DMS53 treated with DMSO at 0.1 percent for 48 hours (cell line): ENCODE results near the gene CTSE.

Experiments used
- DNase-seq: peaks from one replicate; lab custom pipeline; 2025; ENCODE audit not compliant: unreplicated experiment; lab: John Stamatoyannopoulos, UW

CTSE gene

DNA sequence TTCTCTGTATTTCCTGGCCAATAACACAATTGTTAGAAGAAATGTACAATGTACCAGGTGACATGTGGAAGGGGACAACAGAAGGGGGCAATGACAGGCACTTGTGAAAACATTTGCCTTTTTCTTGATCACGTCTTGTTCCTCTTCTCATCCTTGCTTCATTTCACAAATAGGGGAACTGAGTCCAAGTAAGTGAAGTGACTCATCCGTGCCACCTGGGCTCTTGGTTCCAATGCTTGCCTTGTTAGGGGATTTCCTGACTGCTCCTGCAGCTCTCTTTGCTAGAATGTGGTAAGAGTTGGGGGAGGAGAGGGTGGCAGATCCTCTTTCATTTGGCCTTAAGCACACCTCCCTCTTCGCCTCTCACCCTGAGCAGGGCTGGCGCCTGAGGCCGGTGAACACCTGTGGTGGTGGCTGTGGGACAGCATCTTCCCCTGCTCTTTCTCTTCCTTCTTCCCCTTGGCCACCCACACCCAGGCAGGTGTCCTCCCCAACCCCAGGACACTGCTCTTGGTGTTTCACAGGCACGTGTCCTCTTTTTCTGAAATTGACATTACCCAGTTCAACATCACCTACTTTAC, 27.1 kb upstream of the CTSE start:
- peak; percentile 75 for DNase-seq

DNA sequence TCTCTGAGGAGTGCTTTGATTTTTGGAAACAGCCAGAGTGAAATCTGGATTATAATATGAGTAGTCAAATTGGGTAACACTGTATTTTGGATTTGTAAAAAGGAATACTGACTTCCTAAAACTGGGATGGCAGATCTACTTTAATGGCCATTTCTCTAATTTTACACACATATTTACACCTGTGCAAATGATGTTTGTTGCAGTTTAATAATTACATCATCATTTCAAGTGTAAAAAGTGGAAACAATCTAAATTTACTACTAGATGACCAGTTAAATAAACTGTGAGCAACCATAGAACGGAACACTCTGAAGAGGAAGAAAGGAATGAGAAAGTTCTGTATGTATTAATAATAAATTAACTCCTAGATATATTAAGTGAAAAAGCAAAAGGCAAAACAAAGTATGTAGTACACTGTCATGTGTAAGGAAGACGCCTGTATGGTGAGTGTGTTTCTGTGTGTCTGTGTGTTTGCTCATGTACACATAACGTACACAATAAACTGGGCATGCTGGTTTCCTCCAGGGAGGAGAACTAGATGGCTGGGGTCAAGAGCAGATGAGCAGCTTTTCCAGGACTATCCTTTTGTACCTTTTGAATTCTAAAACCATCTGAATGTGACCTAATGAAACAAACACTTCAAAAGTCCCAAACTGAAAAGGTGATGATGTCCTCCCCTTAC, 26.4 kb upstream of the CTSE start:
- DNase-seq = peak; percentile 58

DNA sequence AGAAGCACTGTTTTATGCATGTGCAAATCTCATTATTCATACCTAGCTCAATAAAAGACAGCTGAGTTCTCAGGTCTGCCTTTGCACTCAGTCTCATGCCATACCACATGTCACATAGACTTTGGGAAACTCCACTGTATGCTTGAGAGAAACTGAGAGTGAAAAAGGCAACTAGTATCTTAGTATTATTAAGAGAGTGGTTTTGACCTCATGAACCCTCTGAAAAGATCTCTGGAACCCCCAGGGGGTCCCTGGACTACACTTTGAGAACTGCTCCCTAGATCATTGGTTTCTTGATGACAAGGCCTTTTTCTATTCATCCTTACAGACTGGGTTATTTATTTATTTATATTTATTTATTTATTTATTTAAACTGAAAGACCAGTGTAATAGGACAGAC, 25.6 kb upstream of the CTSE start:
- no peak for DNase-seq

DNA sequence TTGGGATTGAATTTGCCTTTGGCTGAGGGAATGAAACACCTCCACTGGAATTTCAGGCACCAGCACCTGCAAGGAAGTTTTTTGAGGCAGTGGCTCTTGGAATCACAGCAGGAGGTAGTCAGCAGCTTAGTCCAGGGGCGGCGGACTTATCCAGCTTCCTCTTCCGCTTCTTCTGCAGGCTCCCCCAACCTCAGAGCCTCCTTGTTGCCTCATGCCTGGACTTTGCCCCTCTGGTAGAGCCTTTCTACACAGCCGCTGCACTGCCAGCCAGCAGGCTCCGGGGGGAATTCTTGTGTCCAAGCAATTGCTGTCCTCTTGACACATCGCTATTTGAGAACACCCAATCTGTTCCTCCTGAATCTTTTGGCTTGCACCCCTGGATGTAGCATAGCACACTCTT, 24.9 kb upstream of the CTSE start:
- no peak for DNase-seq

DNA sequence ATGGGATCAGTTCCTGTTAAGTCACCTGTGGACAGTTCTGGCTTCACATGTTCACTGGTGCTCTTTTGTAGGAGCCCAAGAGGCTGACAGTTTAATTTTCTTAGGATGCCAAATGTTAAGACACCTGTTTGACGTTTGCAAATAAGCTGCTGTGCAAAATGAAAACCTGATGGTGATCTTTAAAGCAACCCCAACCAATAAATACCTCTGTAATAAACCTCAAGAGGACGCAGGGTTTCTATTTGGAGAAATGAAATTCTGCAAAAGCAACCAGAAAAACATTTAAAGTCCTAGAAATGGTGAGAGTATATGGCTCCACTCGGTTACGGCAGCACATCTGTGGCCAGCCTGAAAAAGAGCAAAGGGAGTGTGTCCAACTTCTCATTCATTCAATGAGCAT, 23.6 kb upstream of the CTSE start:
- no peak for DNase-seq

DNA sequence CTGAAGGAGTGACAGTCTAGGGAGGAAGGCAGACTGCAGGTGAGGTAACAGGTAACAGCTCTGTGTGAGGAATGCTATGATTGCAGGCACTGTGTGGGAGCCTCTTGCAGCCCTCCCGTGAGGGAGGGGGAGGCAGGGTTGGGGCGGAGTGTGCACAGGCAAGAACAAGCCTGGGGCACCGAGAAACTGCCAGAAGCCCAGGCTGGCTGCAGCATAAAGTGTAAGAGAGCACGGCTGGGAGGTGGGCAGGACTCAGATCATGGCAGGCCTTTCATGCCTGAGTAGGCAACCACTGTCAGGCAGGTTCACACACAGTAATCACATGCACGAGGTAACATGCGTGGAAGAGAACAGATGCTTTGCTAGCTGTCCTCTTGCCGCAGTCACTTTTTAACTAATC, 17.9 kb upstream of the CTSE start:
- DNase-seq = no peak

DNA sequence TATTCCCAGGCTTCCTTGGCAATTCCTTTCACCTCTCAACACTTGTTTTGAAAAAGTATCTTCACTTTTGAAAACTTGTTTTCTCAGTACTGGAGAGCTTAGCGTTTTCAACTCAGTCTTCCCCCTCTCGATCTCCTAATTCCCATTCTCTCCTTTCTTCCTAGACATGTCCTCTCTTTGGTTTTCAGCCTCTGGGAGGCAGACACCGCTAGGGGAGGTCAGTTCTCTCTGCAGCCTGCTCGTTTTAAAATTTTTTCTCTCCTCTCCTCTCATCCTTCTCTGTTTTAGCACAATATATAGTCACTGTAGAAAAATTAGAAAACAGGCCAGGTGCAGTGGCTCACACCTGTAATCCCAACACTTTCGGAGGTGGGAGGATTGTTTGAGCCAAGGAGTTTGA, 16.6 kb upstream of the CTSE start:
- no peak for DNase-seq

DNA sequence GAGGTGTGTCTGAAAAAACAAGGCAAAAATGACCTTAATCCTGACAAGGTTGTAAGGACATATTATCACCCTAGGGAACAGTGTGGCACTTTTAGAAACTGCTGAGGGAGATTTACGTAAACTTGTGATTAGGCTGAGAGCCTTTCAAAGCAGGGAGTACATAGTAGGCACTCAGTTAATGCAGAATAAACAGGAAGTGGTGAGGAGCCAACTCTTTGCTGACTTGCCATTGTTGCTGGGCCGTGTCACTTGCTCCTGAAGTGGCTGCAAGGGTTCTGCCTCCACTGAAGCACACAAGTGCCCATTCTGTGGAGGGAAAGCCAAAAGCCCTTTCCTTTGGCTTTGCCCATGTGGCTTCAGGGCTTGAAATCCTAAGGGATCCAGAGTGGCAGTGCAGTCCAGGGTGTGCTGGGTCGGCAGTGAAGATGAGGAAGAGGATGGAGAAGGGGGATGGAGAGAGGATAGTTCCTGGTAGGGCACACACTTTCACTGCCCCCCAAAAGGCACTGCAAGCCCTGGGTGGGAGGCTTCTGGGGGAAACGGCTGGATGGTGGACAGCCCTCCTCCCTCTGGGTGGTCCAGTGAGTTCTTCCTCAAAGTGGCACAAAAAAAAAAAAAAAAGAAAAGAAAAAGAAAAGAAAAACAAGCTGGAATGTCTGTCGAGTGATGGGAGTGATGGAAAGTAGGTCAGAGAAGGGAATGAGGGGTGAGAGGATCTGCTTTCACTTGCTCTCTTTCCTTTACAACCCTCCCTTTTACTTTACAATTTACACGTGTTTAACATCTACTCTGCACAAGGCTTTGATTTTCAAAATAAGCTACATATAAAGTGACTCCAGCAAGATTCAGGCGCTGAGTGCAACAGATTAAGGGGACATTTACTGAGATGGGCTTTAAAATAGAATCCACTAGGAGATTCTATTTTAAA, 15.6 kb upstream of the CTSE start:
- DNase-seq = no peak

DNA sequence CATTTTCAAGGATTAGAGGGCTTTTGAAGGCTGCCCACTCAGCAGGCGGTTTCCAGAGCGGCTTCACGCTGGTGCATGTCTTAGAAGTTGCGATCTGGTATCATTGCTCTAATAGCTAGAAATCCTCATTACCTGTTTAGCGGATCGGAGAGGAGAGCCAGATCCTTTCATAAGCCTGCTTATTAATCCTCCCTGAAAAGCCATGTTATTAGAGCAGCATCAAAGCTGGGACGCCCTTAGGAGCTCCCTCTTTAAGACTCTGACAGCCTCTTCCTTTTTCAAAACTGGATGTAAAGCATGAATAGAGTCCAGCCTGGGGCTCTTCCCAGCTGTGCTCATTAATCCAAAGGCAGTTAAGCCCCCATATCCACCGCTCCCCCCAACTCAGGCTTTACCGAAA, 13.9 kb upstream of the CTSE start:
- no peak for DNase-seq

DNA sequence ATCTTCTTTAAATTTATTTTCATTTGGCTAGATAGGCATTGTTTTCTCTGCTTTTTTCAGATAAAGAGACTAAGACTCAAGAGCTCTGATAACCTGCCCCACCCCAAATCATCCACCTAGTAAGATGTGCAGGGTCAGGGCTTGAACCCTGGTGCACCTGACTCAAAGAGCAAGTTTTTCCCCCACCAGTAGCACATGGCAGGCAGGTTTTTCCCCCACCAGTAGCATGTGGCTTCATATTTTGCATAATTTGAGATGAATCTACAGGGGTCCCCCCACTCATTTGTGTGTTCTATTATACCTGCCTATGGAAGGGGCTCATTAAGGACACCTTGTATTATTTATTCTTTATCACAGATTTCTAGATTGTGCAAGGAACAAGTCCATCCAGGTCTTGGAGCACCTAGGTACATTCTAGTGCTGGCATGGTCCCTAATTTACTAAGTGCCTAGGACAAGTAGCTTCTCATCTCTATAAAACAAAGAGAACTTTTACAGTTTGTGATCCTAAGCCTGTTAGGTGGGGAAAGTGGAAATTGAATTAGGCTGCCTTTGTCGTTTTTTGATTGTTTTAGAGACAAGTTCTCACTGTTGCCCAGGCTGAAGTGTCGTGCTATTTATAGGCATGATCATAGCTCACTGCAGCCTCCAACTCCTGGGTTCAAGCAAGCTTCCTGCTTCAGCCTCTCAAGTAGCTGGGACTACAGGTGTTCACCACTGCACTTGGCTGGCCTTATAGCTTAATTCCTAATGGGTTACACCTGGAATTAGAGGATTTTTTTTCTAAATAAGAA, 13.2 kb upstream of the CTSE start:
- no peak for DNase-seq

DNA sequence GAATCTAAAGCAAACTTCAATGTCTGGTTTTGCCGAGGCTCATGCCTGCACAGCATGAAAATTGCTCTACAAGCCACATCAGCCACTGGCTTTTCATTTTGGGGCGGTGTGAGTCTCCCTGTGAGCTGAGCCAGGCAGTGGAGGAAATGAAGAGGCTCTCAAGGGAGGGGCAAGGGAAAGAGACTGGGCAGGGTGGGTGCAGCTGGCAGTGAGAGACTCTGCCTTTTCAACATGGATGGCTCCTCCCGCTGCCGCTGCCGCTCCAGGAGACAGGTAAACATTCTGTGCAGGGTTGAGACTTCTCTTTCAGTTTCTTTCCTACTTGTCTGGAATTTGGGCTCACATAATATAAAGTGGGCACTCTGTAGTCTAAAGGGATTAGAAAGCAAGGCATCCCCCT, 11.3 kb upstream of the CTSE start:
- peak; percentile 26 for DNase-seq

DNA sequence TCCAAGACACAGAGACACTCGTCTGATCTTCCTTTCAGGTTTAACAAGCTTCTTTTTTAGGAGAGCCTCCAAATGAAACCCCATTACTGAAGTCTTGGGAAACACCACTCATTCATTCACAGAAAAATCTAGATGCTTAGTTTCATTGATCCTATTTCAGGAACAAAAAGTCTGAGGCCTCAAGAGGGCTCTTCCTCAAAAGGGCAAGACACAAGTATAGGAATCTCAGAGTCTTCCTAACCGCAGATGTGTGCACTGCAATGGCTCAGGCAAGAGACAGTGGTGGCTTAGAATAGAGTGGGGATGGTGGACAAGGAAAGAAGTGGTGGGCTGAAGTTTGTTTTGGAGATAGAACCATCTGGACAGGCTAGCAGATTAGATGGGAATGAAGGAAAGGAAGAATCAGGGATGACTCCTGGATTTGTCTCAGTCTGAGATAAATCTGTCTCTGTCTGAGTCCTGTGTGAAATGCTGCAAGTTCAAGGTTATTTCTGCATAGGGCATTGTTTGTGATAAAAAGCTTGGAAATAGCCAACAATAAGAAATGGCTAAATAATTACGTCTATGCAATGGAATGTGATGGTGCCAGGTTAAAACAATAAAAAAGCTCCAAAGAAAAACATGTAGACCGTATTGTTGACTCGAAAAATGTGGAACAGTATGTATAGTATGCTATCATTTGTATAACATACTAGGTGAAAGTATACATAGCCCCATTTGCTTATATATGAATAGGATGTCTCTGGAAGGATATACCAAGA, 8.9 kb upstream of the CTSE start:
- no peak for DNase-seq

DNA sequence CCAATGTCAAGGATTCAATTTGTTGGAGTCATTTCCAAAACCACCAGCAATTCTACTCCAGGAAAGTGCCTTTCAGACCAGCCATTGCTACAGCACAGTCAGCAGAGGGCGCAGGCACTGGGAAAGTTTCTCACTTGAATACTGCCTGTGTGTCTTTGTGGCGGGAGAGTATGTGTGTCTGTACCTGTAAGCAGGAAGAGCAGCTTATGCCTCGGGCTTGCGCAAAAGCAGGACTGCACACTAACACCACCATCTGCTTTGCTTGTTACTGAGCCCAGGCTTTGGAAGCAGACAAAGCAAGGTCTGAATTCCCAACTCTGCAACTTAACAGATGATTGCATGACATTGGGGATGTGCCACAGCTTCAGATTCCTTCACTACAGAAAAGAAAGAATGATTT, 7.0 kb upstream of the CTSE start:
- peak; percentile 94 for DNase-seq

DNA sequence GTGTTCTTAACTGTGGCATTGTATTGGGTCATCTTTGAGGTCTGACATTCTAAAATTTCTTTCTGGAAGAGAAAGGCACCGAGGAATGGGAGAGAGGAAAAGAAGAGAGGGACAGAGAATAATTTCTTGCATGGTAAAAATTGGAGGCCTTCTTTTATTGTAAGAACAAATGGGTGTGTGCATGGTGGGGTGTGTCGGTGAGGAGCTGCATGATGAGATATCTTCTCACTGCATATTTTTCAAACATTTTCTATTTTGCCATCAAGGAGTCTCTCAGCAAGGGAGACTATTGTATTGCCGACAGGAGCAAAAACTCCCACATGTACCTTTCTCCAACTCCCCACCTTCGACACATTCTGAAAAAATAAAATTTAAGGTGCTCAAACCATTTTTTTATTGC, 6.5 kb upstream of the CTSE start:
- no peak for DNase-seq

DNA sequence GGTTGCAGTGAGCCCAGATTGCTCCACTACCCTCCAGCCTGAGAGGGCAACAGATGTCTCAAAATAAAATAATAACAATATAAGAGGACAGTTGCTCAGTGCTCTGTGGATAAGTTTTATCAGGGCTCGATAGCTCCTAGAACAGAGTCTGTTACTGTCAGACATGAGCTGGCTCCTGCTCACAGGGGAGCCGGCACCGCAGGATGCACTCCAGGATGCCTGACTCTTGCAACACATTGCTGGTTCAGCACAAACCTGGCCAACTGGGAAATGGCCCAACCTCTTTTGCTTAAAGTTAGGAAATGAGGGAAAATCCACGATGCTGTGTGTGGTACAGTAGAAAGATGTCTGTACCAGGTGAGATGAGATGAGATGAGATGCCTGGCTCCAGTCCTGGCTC, 5.8 kb upstream of the CTSE start:
- no peak for DNase-seq

DNA sequence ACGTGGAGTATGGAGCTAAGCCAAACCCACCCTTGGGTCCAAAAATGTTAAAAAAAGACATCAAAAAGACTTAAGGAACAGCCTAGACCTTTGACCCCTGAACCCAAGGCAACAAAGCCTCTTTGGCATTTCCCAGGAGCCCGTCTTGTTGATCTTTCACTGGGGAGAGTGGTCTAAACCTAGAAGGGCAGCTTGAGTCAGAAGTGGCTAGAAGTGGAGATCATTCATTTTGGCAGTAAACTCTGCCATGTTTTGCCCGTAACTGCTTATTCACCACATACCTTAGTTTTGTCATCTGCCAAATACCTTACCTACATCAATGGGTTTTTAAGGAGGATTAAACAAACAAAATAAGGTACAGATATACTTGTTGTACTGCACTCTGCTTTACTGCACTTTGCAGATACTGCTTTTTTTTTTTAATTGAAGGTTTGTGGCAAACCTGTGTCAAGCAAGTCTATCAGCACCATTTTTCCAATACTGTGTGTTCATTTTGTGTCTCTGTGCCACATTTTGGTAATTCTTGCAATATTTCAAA, 1.7 kb upstream of the CTSE start:
- no peak for DNase-seq

DNA sequence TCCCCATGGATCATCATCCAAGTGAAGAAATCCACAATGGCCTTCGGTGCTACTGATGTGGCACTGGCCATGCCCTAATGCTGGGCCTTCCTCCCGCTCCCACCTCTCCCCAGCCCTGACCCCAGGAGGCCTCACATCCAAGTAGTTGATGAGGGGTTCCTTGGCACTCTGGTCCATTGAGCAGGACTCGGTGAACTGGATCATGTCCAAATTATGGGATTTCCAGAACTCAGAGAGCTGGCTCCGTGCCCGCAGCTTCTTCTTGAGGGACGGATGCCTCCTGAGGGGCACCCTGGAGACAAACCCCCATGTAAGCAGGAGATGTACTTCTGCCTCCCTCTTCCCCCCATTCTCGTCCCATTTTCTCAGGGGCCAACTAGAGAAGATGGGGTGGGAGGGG, 929 bp downstream of the CTSE start:
- DNase-seq = no peak

DNA sequence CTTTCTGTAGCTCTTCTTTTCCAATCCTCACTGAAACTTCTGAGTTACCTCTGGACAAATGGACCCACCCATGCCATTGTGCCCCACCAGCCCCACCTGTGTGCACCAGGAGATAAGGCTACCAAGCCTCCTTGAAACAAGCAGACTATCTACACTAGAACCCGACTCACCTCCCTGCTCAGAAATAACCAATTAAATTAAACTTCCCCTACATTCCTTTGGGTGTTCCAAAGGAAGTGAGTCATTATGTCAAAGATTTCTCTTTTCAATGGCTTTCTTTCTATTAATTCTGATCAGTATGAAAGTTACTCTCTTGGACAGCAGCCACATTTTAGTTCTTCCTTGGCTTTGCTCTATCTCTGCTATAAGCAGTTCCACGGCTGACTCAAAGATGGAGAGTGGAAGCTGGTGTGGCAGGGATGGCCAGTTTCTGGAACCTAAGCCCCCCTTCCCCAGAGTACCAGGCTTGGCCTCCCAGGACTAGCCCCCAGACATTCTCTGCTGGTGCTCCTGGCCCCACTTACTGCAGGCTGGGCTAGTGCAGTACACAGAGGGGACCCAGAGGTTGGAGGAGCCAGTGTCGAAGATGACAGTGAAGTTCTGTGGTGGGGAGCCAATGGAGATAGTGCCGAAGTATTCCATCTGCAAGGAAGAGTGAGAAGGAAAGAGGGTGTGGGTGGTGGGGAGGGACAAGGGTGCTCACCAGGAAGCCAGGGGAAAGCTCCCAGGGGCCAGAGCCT, 1.9 kb downstream of the CTSE start:
- no peak for DNase-seq

DNA sequence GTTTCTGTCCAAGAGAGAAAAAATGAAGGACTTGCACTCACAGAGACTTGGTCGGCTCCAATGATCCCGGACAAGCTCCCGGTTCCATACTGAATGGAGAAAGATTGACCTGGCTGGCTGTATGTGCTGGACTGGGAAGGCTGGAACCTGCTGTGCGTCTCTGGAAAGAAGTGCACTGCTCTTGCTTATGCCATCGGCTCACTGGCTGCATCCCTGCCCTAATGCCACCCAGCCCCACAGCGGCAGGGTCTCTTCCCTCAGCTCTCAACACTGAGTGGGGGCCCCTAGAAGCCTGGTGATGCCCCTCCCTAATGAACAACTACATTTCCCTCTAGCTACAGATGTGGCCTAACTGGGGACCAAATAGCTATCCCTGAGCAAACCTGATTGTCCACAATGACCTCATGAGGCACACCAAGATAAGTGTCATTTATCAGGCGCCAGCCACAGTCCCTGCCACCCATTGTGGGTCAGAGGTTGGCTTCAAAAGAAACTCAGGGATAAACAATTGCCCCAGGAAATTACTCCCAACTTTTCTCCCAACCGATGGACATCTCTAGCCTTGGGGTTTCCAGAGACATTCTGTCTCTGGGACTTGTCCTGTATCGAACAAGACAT, 2.6 kb downstream of the CTSE start:
- DNase-seq = no peak
